DND-41 (cell line): ENCODE measurements around the gene ELMOD1.

Source experiments
- ATAC-seq: fragments of 200-7000 bp; cut with Tn5 transposase; 3 replicates; pipeline ENCODE4 v1.9.1; 2021; ENCODE audit warnings: low read depth; ENCODE audit not compliant: insufficient read depth
- DNase-seq: peaks from one replicate; pipeline ENCODE4 v3.0.0-alpha.2; 2020
- H2AFZ ChIP-seq: 2 replicates; pipeline ENCODE4 v1.6.0; 2012; ENCODE audit warnings: low read depth, low read length
- H3K27ac ChIP-seq: 2 replicates; pipeline ENCODE4 v1.5.1; 2012; ENCODE audit warnings: low read length, inconsistent platforms
- H3K27me3 ChIP-seq: fragments of 200-600 bp; sonication (generic); 2 replicates; pipeline ENCODE4 v1.6.0; 2012; ENCODE audit warnings: low read length, mild to moderate bottlenecking, inconsistent platforms; ENCODE audit not compliant: insufficient read depth, poor library complexity
- H3K36me3 ChIP-seq: 2 replicates; pipeline ENCODE4 v1.5.1; 2012; ENCODE audit warnings: low read length, inconsistent platforms; ENCODE audit not compliant: insufficient read depth
- H3K4me1 ChIP-seq: 2 replicates; pipeline ENCODE4 v1.5.1; 2012; ENCODE audit warnings: mild to moderate bottlenecking, low read length; ENCODE audit not compliant: insufficient read depth
- H3K4me2 ChIP-seq: 2 replicates; pipeline ENCODE4 v1.6.0; 2012; ENCODE audit warnings: mild to moderate bottlenecking, moderate library complexity, low read length, inconsistent platforms; ENCODE audit not compliant: insufficient read depth
- H3K4me3 ChIP-seq, 2 experiments: fragments of 200-600 bp in 1 of 2; shearing (Covaris generic) in 1 of 2; 2 replicates each; pipeline ENCODE4 v1.5.1; 2012 to 2016; ENCODE audit warnings: inconsistent platforms in 2 of 2, low read length in 2 of 2, mild to moderate bottlenecking in 2 of 2, low read depth in 1 of 2, moderate library complexity in 1 of 2
- H3K79me2 ChIP-seq: 2 replicates; pipeline ENCODE4 v1.6.0; 2012; ENCODE audit warnings: low read length, inconsistent platforms; ENCODE audit not compliant: insufficient read depth
- H3K9ac ChIP-seq: 2 replicates; pipeline ENCODE4 v1.6.0; 2012; ENCODE audit warnings: low read depth, mild to moderate bottlenecking, inconsistent platforms, low read length, moderate library complexity
- H3K9me3 ChIP-seq: 2 replicates; pipeline ENCODE4 v1.5.1; 2012; ENCODE audit warnings: low read length, moderate library complexity, mild to moderate bottlenecking, inconsistent platforms; ENCODE audit not compliant: insufficient read depth, severe bottlenecking
- H4K20me1 ChIP-seq: 2 replicates; pipeline ENCODE4 v1.6.0; 2012; ENCODE audit warnings: low read length; ENCODE audit not compliant: insufficient read depth
- EZH2 ChIP-seq: IDR thresholded peaks from 3 replicates; pipeline ENCODE4 v1.6.1; 2012; ENCODE audit warnings: borderline replicate concordance, low read depth, mild to moderate bottlenecking, moderate library complexity, low read length, inconsistent platforms; ENCODE audit not compliant: severe bottlenecking
- TF ChIP-seq, protein P1 (sequence below): IDR thresholded peaks from 2 replicates; pipeline ENCODE4 v1.5.1; 2012; ENCODE audit warnings: borderline replicate concordance, low read length, moderate library complexity, mild to moderate bottlenecking; ENCODE audit not compliant: poor library complexity, severe bottlenecking; ENCODE audit errors: extremely low read depth

The ELMOD1 gene

DNA sequence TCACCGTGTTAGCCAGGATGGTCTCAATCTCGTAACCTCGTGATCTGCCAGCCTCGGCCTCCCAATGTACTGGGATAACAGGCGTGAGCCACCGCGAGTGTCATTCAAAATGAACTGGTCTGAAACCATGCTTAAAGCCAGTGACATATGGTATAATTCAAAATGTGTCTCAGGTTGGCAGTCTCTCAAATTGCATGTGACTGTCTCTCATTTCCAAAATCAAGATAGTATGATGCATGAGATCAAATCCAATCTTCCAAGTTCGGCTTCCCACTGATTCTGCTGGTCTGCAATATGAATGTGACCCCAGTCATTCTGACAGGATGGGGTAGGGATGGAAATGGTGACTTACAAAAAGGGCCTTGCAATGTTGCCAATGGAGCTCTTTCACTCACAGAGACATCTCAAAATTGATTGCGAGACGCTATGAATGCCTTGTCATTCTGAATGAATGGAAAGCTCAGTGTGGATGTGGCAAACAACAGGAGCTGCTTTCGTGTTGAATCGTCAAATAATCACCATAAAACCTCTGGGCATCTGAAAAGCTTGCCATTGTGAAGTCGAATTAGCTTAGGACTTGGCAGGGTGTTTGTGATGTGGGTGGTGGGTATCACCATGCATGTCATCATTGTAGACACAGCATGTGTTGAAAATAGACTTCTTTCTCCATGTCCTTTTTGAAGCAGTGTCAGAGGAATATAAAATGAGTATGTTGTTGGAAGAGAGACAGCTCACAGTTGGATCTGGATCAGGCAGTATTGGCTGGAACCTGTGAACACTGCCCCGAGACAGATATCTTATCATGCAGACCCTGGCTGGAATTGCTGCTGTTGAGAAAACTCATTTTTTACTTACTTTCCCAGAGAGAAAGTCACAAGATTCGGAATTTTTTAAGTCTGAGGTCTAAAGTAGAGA, 108.7 kb downstream of the ELMOD1 start:
- Histone ChIP-seq H4K20me1 (no peaks in the 10 kb centered on the region), H3K4me2 (no peak overlapping the region), H3K4me1 (no peaks in the 10 kb centered on the region), H3K9me3 (no peaks in the 10 kb centered on the region), H3K36me3 (no peaks in the 10 kb centered on the region), H3K79me2 (no peaks in the 10 kb centered on the region), H3K9ac (no peak overlapping the region), H3K27me3 (no peaks in the 10 kb centered on the region), H3K27ac (no peak overlapping the region), H3K4me3 (no peak overlapping the region), H2AFZ (no peak overlapping the region)
- TF ChIP-seq, protein P1, sequence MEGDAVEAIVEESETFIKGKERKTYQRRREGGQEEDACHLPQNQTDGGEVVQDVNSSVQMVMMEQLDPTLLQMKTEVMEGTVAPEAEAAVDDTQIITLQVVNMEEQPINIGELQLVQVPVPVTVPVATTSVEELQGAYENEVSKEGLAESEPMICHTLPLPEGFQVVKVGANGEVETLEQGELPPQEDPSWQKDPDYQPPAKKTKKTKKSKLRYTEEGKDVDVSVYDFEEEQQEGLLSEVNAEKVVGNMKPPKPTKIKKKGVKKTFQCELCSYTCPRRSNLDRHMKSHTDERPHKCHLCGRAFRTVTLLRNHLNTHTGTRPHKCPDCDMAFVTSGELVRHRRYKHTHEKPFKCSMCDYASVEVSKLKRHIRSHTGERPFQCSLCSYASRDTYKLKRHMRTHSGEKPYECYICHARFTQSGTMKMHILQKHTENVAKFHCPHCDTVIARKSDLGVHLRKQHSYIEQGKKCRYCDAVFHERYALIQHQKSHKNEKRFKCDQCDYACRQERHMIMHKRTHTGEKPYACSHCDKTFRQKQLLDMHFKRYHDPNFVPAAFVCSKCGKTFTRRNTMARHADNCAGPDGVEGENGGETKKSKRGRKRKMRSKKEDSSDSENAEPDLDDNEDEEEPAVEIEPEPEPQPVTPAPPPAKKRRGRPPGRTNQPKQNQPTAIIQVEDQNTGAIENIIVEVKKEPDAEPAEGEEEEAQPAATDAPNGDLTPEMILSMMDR: no peak
- TF ChIP-seq EZH2: no peak
- DNase-seq: no peak
- ATAC-seq: no peak

- no peak overlapping the region for H3K9ac ChIP-seq
- TF ChIP-seq EZH2: no peak
- TF ChIP-seq, protein P1: no peak
- no peak for ATAC-seq
Measured at GRCh38 chr11:107702109-107702660, 111.2 kb downstream of the ELMOD1 start.

GRCh38 chr11:107702723-107703122, 111.8 kb downstream of the ELMOD1 start:
- H3K79me2 ChIP-seq: no peaks in the 10 kb centered on the region
- ATAC-seq: no peak
- H3K4me2 ChIP-seq: no peak overlapping the region
- no peak overlapping the region for H3K27ac ChIP-seq
- H3K9me3 ChIP-seq: no peaks in the 10 kb centered on the region
- no peaks in the 10 kb centered on the region for H3K27me3 ChIP-seq
- TF ChIP-seq, protein P1: no peak
- TF ChIP-seq EZH2: no peak
- no peak overlapping the region for H3K4me3 ChIP-seq
- DNase-seq: no peak
- H3K9ac ChIP-seq: no peak overlapping the region
- H3K36me3 ChIP-seq: no peaks in the 10 kb centered on the region
- H2AFZ ChIP-seq: no peak overlapping the region
- H3K4me1 ChIP-seq: no peaks in the 10 kb centered on the region
- H4K20me1 ChIP-seq: no peaks in the 10 kb centered on the region

More at GRCh38 chr11:107702109-107702660, 111.2 kb downstream of the ELMOD1 start:
- Histone ChIP-seq H3K4me2 (no peak overlapping the region), H3K4me3 (no peak overlapping the region), H3K27me3 (no peaks in the 10 kb centered on the region), H3K4me1 (no peaks in the 10 kb centered on the region), H3K27ac (no peak overlapping the region), H3K79me2 (no peaks in the 10 kb centered on the region), H2AFZ (no peak overlapping the region), H4K20me1 (no peaks in the 10 kb centered on the region), H3K36me3 (no peaks in the 10 kb centered on the region), H3K9me3 (no peaks in the 10 kb centered on the region)
- DNase-seq: no peak
